Measurements from ENCODE around the gene RIPK3.
A peak's percentile ranks its signal among the peaks of the same experiment; 100 is the strongest.

The RIPK3 gene

GRCh38 chr14:24340606-24341005, 815 bp upstream of the RIPK3 start:
- no peak for DNase-seq

- no peak for DNase-seq
These were observed 948 bp downstream of the RIPK3 start for GRCh38 chr14:24338843-24339242.

GRCh38 chr14:24337824-24338175, 2.0 kb downstream of the RIPK3 start:
- DNase-seq = no peak

- no peak for DNase-seq
These were observed 2.5 kb downstream of the RIPK3 start for GRCh38 chr14:24337144-24337823.

- no peak for DNase-seq
These were observed 4.2 kb downstream of the RIPK3 start for GRCh38 chr14:24335461-24336171.

- no peak for DNase-seq
These were observed 5.1 kb downstream of the RIPK3 start, which contains the start of gene ADCY4 for GRCh38 chr14:24334431-24335291. Gene ADCY4 (minus strand): TSS chr14:24335071. CDS start chr14:24334652, 419 bp downstream.

GRCh38 chr14:24332268-24332993, 7.4 kb downstream of the RIPK3 start:
- DNase-seq = peak; percentile 89

GRCh38 chr14:24331731-24332267, 8.0 kb downstream of the RIPK3 start:
- DNase-seq = no peak

- no peak for DNase-seq
These were observed 8.7 kb downstream of the RIPK3 start for GRCh38 chr14:24330973-24331674.

GRCh38 chr14:24329736-24330135, 10.1 kb downstream of the RIPK3 start:
- DNase-seq = peak; percentile 53

GRCh38 chr14:24329073-24329663, 10.6 kb downstream of the RIPK3 start:
- DNase-seq = no peak

- DNase-seq = peak; percentile 51
These were observed 11.9 kb downstream of the RIPK3 start for GRCh38 chr14:24327914-24328313.

- DNase-seq = no peak
These were observed 12.5 kb downstream of the RIPK3 start for GRCh38 chr14:24327303-24327702.

GRCh38 chr14:24325963-24326362, 13.8 kb downstream of the RIPK3 start:
- DNase-seq = no peak

GRCh38 chr14:24325041-24325530, 14.7 kb downstream of the RIPK3 start:
- DNase-seq = no peak

GRCh38 chr14:24324024-24324423, 15.8 kb downstream of the RIPK3 start:
- no peak for DNase-seq

GRCh38 chr14:24323341-24323740, 16.4 kb downstream of the RIPK3 start:
- DNase-seq = no peak

GRCh38 chr14:24322672-24323071, 17.1 kb downstream of the RIPK3 start:
- no peak for DNase-seq

- no peak for DNase-seq
These were observed 18.4 kb downstream of the RIPK3 start for GRCh38 chr14:24321212-24321975.

- DNase-seq = no peak
These were observed 22.5 kb downstream of the RIPK3 start for GRCh38 chr14:24317141-24317928.

Measured in stimulated activated CD4-positive, alpha-beta T cell treated with anti-CD3 and anti-CD28 coated beads, Interleukin-15, amount 100 ng/mL, for 24 hours (primary cell).